ENCODE results near the gene CD81. TPM values are rescaled to one million over a fixed set of nuclear protein-coding genes. Genes with fewer than 3 reads are reported as not detected.
"Not testable (repeated sequence)": the region's sequence is repeated elsewhere in the genome, so short reads cannot be mapped to it uniquely, and the experiment has no call there.

CD81 gene
- 141 and 182 TPM in 2 replicates for total RNA-seq (2014; rRNA removed; shearing (Covaris generic); ENCODE audit: low replicate concordance)

- peaks cover 29% of the 10 kb centered on the region for H3K36me3 ChIP-seq
- H3K9me3 ChIP-seq: no peaks in the 10 kb centered on the region
- no peak for DNase-seq
- H3K27me3 ChIP-seq: no peaks in the 10 kb centered on the region
- H3K4me3 ChIP-seq: peak within 1 kb of the TSS; percentile 92
Measured at GRCh38 chr11:2376751-2377451, at the start of gene CD81. TSS of gene CD81 (plus strand) at chr11:2377310. CDS start at chr11:2377550, 240 bp downstream.

- H3K4me3 ChIP-seq: no peak overlapping the region
- no peaks in the 10 kb centered on the region for H3K27me3 ChIP-seq
- H3K9me3 ChIP-seq: peaks cover 2% of the 10 kb centered on the region
- H3K36me3 ChIP-seq: no peaks in the 10 kb centered on the region
- no peak for DNase-seq
Measured at GRCh38 chr11:2328021-2328420, 49.1 kb upstream of the CD81 start.

GRCh38 chr11:2328656-2329354 is 48.3 kb upstream of the CD81 start:
- no peak for DNase-seq
- no peaks in the 10 kb centered on the region for H3K36me3 ChIP-seq

GRCh38 chr11:2329551-2329950 is 47.6 kb upstream of the CD81 start:
- no peak overlapping the region for H3K4me3 ChIP-seq
- peaks cover 2% of the 10 kb centered on the region for H3K9me3 ChIP-seq
- no peak for DNase-seq
- H3K36me3 ChIP-seq: no peaks in the 10 kb centered on the region
- no peaks in the 10 kb centered on the region for H3K27me3 ChIP-seq

More at GRCh38 chr11:2328656-2329354, 48.3 kb upstream of the CD81 start:
- Histone ChIP-seq H3K9me3 (peaks cover 2% of the 10 kb centered on the region), H3K4me3 (no peak overlapping the region), H3K27me3 (no peaks in the 10 kb centered on the region)

GRCh38 chr11:2330696-2331095 is 46.4 kb upstream of the CD81 start:
- H3K4me3 ChIP-seq: no peak overlapping the region
- H3K36me3 ChIP-seq: no peaks in the 10 kb centered on the region
- peaks cover 2% of the 10 kb centered on the region for H3K9me3 ChIP-seq
- H3K27me3 ChIP-seq: no peaks in the 10 kb centered on the region
- no peak for DNase-seq

- no peaks in the 10 kb centered on the region for H3K27me3 ChIP-seq
- no peaks in the 10 kb centered on the region for H3K36me3 ChIP-seq
- DNase-seq: no peak
- no peak overlapping the region for H3K4me3 ChIP-seq
- H3K9me3 ChIP-seq: peaks cover 2% of the 10 kb centered on the region
Measured at GRCh38 chr11:2331404-2331803, 45.7 kb upstream of the CD81 start.

- not testable (repeated sequence) for DNase-seq, H3K27me3 ChIP-seq, H3K9me3 ChIP-seq, H3K4me3 ChIP-seq, H3K36me3 ChIP-seq
Measured at GRCh38 chr11:2332569-2332968, 44.5 kb upstream of the CD81 start.

- H3K36me3 ChIP-seq, DNase-seq, H3K4me3 ChIP-seq, H3K9me3 ChIP-seq, H3K27me3 ChIP-seq: not testable (repeated sequence)
Measured at GRCh38 chr11:2333486-2334205, 43.5 kb upstream of the CD81 start.

- H3K9me3 ChIP-seq, DNase-seq, H3K36me3 ChIP-seq, H3K4me3 ChIP-seq, H3K27me3 ChIP-seq: not testable (repeated sequence)
Measured at GRCh38 chr11:2335286-2335685, 41.8 kb upstream of the CD81 start.

- H3K27me3 ChIP-seq, H3K36me3 ChIP-seq, H3K9me3 ChIP-seq, H3K4me3 ChIP-seq, DNase-seq: not testable (repeated sequence)
Measured at GRCh38 chr11:2338760-2339159, 38.4 kb upstream of the CD81 start.

GRCh38 chr11:2342557-2342956 is 34.6 kb upstream of the CD81 start:
- no peak for DNase-seq
- H3K27me3 ChIP-seq: no peaks in the 10 kb centered on the region

GRCh38 chr11:2342981-2343380 is 34.1 kb upstream of the CD81 start:
- Histone ChIP-seq H3K4me3 (no peak overlapping the region), H3K27me3 (no peaks in the 10 kb centered on the region), H3K36me3 (no peaks in the 10 kb centered on the region), H3K9me3 (no peaks in the 10 kb centered on the region)
- no peak for DNase-seq

More at GRCh38 chr11:2342557-2342956, 34.6 kb upstream of the CD81 start:
- H3K9me3 ChIP-seq: no peaks in the 10 kb centered on the region
- no peak overlapping the region for H3K4me3 ChIP-seq
- H3K36me3 ChIP-seq: no peaks in the 10 kb centered on the region

- H3K4me3 ChIP-seq: no peak overlapping the region
- H3K36me3 ChIP-seq: no peaks in the 10 kb centered on the region
- peaks cover 2% of the 10 kb centered on the region for H3K9me3 ChIP-seq
- DNase-seq: no peak
- H3K27me3 ChIP-seq: no peaks in the 10 kb centered on the region
Measured at GRCh38 chr11:2343502-2343901, 33.6 kb upstream of the CD81 start.

GRCh38 chr11:2345050-2345449 is 32.1 kb upstream of the CD81 start:
- no peaks in the 10 kb centered on the region for H3K36me3 ChIP-seq
- H3K9me3 ChIP-seq: peaks cover 12% of the 10 kb centered on the region
- DNase-seq: no peak
- no peaks in the 10 kb centered on the region for H3K27me3 ChIP-seq
- no peak overlapping the region for H3K4me3 ChIP-seq

- Histone ChIP-seq H3K9me3 (peaks cover 12% of the 10 kb centered on the region), H3K4me3 (no peak overlapping the region), H3K27me3 (no peaks in the 10 kb centered on the region), H3K36me3 (no peaks in the 10 kb centered on the region)
- DNase-seq: no peak
Measured at GRCh38 chr11:2346014-2346413, 31.1 kb upstream of the CD81 start.

- no peak for DNase-seq
- peaks cover 14% of the 10 kb centered on the region for H3K9me3 ChIP-seq
- H3K27me3 ChIP-seq: no peaks in the 10 kb centered on the region
- no peaks in the 10 kb centered on the region for H3K36me3 ChIP-seq
- H3K4me3 ChIP-seq: no peak overlapping the region
Measured at GRCh38 chr11:2346586-2347307, 30.4 kb upstream of the CD81 start.

All from MG63 (cell line).